GM21576 (cell line): ENCODE data around the gene MXD4.

Source experiments
- ATAC-seq: cut with Tn5 transposase; IDR thresholded peaks from one replicate; pipeline ENCODE4 v1.9.1; 2021; ENCODE audit warnings: mild to moderate bottlenecking, moderate library complexity; ENCODE audit not compliant: unreplicated experiment

MXD4 gene

GRCh38 chr4:2253160-2254084, 8.5 kb downstream of the MXD4 start:
- ATAC-seq = no peak

- no peak for ATAC-seq
Measured at GRCh38 chr4:2252530-2253091, 9.3 kb downstream of the MXD4 start.

- no peak for ATAC-seq
Measured at GRCh38 chr4:2251795-2252529, 9.9 kb downstream of the MXD4 start.

GRCh38 chr4:2251073-2251794, 10.7 kb downstream of the MXD4 start:
- no peak for ATAC-seq

GRCh38 chr4:2250357-2251072, 11.4 kb downstream of the MXD4 start:
- ATAC-seq = no peak

GRCh38 chr4:2249526-2250356, 12.2 kb downstream of the MXD4 start:
- no peak for ATAC-seq

GRCh38 chr4:2248821-2249261, 13.1 kb downstream of the MXD4 start:
- no peak for ATAC-seq

GRCh38 chr4:2248044-2248780, 13.7 kb downstream of the MXD4 start:
- no peak for ATAC-seq

- ATAC-seq = no peak
Measured at GRCh38 chr4:2247128-2248043, 14.5 kb downstream of the MXD4 start.

- ATAC-seq = no peak
Measured at GRCh38 chr4:2246384-2247127, 15.4 kb downstream of the MXD4 start.

GRCh38 chr4:2245787-2246275, 16.1 kb downstream of the MXD4 start:
- no peak for ATAC-seq

GRCh38 chr4:2245057-2245786, 16.7 kb downstream of the MXD4 start:
- no peak for ATAC-seq

GRCh38 chr4:2243681-2244380, 18.1 kb downstream of the MXD4 start:
- no peak for ATAC-seq

GRCh38 chr4:2241410-2242353, 20.2 kb downstream of the MXD4 start, which contains the start of the genes HAUS3 and POLN:
TSS of gene HAUS3 (minus strand) at chr4:2242121. CDS start at chr4:2240946, 1,175 bp downstream.
TSS of gene POLN (minus strand) at chr4:2242121. CDS start at chr4:2229231, 12,890 bp downstream.
- ATAC-seq = peak; percentile 88
